Left ventricle myocardium superior (tissue), 1 donor: ENCODE results near the gene UBR2. TPM values are rescaled to one million over a fixed set of nuclear protein-coding genes. Genes with fewer than 3 reads are reported as not detected.
"Not testable (repeated sequence)": the region's sequence is repeated elsewhere in the genome, so short reads cannot be mapped to it uniquely, and the experiment has no call there.

ENCODE experiments used
- ATAC-seq: fragments of 200-7000 bp; cut with Tn5 transposase; one replicate; pipeline ENCODE4 v1.9.1; 2020; ENCODE audit warnings: mild to moderate bottlenecking, moderate library complexity
- DNase-seq: peaks from one replicate; pipeline ENCODE4 v3.0.0-alpha.2; 2020
- intact Hi-C: fragments of 100-400 bp; cut with micrococcal nuclease; formaldehyde crosslinking; loops from one replicate; pipeline ENCODE4 v1.11.0; 2022
- total RNA-seq: library from RNA; stranded (reverse); fragmentation: NEBNext Ultra II Directional; extraction: Animal tissue kit (Norgen Biotek cat#: 25700); gene quantifications from one replicate; pipeline ENCODE4 v1.2.1, GENCODE V29; 2021
- donor health status: DM: no; HTN: yes; CAD: no; lungs with severe emphysema.

The UBR2 gene
- total RNA-seq, 1 donor from 2014 or later, result 35.3 TPM

GRCh38 chr6:42709871-42710270 is 146.0 kb downstream of the UBR2 start:
- no peak for ATAC-seq
- intact Hi-C loops, result no loop called here
- no peak for DNase-seq

- peak; percentile 44 for ATAC-seq
- intact Hi-C loops, result no loop called here
- no peak for DNase-seq
Observed at GRCh38 chr6:42710316-42710715, 146.5 kb downstream of the UBR2 start.

GRCh38 chr6:42711930-42712329 is 148.1 kb downstream of the UBR2 start:
- DNase-seq, result no peak
- intact Hi-C loops, result no loop called here
- ATAC-seq, result no peak

- ATAC-seq (no peak), DNase-seq (no peak)
- intact Hi-C loops, result no loop called here
Observed at GRCh38 chr6:42714098-42714761, 150.4 kb downstream of the UBR2 start.

GRCh38 chr6:42715871-42716270 is 152.0 kb downstream of the UBR2 start:
- DNase-seq (no peak), ATAC-seq (no peak)
- intact Hi-C loops, result no loop called here

- ATAC-seq, result no peak
- no peak for DNase-seq
- intact Hi-C loops, result loop anchor here (10.0 kb wide), 1 partner anchor 56 kb away; no protein-coding TSS in a partner anchor
Observed at GRCh38 chr6:42720739-42721138, 156.9 kb downstream of the UBR2 start.

GRCh38 chr6:42722497-42722896 is 158.7 kb downstream of the UBR2 start, which contains the start of gene PRPH2:
Gene PRPH2, minus strand, starts transcription at chr6:42722597. Its CDS starts 263 bp downstream, at chr6:42722334.
- ATAC-seq, result no peak
- intact Hi-C loops, result loop anchor here (10.0 kb wide), 1 partner anchor 58 kb away; no protein-coding TSS in a partner anchor
- DNase-seq, result no peak

GRCh38 chr6:42724825-42725224 is 161.0 kb downstream of the UBR2 start:
- ATAC-seq, result no peak
- intact Hi-C loops, result loop anchor here (10.0 kb wide), 1 partner anchor 60 kb away; no protein-coding TSS in a partner anchor
- DNase-seq, result no peak

DNA sequence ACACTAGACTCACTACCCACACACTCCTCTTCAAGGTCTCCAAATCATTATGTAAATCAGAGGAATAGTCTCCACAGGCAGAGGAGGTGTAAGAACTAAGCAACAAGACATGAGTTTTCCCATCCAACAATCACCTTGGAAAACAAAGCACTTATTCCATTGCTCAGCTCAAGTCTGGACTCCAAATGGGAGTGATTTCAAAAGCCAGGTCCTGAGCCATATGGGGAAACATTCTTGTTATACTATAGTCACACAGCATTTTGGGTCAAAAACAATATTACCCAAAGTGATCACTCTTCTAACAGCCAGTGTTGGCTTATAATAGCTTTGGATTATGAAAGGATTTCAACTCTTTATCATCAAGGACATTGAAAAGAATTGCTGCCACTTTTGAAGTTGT is 162.2 kb downstream of the UBR2 start:
- intact Hi-C loops, result loop anchor here (10.0 kb wide), 1 partner anchor 61 kb away; no protein-coding TSS in a partner anchor
- no peak for ATAC-seq
- no peak for DNase-seq

DNA sequence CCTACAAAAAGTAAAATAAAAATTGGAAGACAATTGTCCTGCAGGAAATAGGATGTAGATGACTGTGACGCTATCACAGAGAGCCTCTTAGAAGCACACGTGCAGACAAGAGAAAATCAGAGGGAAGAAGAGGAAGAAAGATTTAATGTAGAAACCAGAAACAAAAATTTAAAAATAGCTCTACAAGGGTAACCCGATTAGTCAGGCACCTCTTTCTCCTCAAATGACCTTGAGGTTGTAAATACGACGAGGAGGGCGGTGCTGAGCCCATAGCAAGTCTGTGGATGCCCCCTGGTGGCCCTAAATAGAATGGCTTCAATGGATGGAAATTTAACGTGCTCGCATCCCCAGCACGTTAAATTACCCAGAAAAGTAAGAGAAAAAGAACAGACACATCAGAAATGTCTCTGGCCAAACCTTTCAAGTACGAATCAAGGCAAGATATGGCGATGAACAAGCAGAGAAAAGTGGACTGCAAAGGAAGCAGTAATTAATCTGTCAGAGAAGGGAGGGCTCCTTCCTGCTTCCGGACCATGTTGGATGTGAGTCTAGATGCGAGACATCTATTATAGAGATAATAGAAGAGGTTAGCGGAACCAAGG is 162.8 kb downstream of the UBR2 start:
- DNase-seq (peak; percentile 70), ATAC-seq (peak; percentile 96)
- intact Hi-C loops, result loop anchor here (10.0 kb wide), 1 partner anchor 62 kb away; no protein-coding TSS in a partner anchor

DNA sequence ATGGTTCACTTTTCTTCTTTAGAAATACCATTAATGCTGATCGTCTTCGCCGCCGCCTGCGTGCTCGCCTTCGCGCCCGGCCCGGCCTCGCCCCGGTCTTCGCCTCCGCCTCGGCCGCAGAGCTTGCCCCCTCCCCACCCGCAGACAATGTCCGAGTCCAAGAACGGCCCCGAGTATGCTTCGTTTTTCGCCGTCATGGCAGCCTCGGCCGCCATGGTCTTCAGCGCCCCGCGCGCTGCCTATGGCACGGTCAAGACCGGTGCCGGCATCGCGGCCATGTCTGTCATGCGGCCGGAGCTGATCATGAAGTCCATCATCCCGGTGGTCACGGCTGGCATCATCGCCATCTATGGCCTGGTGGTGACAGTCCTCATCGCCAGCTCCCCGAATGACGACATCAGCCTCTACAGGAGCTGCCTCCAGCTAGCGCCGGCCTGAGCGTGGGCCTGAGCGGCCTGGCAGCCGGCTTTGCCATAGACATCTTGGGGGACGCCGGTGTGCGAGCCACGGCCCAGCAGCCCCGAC is 163.3 kb downstream of the UBR2 start:
- peak; percentile 63 for ATAC-seq
- intact Hi-C loops, result loop anchor here (10.0 kb wide), 1 partner anchor 62 kb away; no protein-coding TSS in a partner anchor
- DNase-seq, result peak; percentile 61

GRCh38 chr6:42727627-42728026 is 163.8 kb downstream of the UBR2 start:
- intact Hi-C loops, result loop anchor here (10.0 kb wide), 1 partner anchor 63 kb away; no protein-coding TSS in a partner anchor
- ATAC-seq, result peak; percentile 38
- peak; percentile 38 for DNase-seq

DNA sequence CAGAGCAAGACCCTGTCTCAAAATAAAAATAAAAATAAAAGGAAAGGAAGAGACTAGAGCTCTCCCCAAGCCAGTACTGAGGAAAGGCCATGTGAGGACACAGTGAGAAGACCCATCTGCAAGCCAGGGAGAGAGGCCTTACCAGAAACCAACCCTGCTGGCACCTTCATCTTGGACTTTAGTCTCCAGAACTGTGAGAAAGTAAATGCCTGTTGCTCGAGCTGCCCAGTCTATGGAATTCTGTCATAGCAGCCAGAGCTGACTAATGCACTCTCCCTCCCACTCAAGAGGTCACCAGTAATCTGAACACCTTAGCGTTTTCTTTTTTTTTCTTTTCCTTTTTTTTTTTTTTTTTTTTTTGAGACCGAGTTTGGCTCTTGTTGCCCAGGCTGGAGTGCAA is 165.9 kb downstream of the UBR2 start:
- DNase-seq (no peak), ATAC-seq (no peak)
- intact Hi-C loops, result loop anchor here (10.0 kb wide), 1 partner anchor 65 kb away; no protein-coding TSS in a partner anchor

DNA sequence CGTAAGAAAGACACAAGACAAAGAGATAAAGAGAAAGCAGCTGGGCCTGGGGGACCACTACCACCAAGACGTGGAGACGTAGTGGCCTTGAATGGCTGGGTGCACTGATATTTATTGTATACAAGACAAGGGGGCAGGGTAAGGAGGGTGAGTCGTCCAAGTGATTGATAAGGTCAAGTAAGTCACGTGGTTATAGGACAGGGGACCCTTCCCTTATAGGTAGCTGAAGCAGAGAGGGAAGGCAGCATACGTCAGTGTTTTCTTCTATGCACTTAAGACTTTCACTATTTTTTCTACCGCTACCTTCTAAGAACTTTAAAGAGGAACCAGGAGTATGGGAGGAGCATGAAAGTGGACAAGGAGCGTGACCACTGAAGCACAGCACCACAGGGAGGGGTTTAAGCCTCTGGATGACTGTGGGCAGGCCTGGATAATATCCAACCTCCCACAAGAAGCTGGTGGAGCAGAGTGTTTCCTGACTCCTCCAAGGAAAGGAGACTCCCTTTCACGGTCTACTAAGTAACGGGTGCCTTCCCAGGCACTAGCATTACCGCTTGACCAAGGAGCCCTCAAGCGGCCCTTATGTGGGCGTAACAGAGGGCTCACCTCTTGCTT is 170.1 kb downstream of the UBR2 start:
- DNase-seq, ATAC-seq, intact Hi-C loops: not testable (repeated sequence)

DNA sequence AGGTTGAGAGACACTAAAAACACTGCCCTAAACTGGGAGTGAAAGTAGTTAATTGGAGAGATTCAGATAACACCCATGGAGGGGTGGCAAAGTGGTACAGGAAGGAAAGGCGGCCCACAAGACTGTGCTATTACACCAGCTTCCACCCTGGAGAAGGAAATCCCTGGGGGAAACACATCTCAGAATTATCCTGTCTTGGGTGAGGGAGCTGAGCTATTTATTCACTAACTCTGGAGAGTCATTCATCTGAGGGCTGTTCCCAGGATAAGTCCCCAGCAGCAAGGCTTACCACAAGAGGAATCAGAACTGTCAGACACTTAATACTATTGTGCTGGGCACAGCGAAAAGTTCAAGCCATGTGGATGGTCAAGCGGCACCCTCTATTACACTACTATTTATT is 172.1 kb downstream of the UBR2 start:
- DNase-seq, result no peak
- intact Hi-C loops, result no loop called here
- no peak for ATAC-seq

- no peak for DNase-seq
- intact Hi-C loops, result no loop called here
- no peak for ATAC-seq
Observed at GRCh38 chr6:42740725-42741124, 176.9 kb downstream of the UBR2 start.

DNA sequence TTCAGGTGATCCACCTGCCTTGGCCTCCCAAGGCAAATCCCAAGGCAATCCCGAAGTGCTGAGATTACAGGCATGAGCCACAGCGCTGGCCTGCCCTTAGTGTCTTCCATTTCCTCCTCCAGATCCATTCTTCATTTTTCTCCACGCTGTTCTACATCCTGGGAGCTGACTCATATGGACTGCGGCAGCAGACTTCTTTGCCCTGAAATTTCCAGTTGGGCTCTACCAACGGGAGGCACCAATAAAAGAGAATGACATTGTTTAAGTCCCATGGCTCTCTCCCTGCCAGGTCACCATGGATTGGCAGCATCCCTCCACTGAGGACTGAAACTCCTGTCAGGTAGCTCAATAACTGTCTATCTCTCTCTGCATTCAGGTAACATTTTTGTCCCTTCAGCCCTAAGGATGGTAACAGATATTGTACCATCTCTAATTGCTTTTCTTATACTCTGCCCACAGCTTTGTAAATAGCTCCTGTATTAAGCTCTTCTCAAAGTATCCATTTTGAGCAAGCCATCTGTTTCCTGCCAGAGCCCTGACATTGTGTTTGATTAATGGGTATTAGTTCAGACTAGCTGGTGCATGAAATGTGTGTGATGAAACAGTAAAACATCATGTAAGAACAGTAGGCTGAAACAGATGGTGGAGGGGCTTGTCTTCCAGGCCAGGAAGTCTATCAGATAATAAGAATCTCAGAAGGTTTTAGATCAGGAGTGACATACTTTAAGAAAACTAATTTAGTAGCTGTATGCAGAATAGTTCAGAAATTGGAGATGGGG is 178.5 kb downstream of the UBR2 start:
- DNase-seq (no peak), ATAC-seq (no peak)
- intact Hi-C loops, result no loop called here
